ENCODE measurements around the gene FANCC.
"Not testable (repeated sequence)": the region's sequence is repeated elsewhere in the genome, so short reads cannot be mapped to it uniquely, and the experiment has no call there.

FANCC gene

DNA sequence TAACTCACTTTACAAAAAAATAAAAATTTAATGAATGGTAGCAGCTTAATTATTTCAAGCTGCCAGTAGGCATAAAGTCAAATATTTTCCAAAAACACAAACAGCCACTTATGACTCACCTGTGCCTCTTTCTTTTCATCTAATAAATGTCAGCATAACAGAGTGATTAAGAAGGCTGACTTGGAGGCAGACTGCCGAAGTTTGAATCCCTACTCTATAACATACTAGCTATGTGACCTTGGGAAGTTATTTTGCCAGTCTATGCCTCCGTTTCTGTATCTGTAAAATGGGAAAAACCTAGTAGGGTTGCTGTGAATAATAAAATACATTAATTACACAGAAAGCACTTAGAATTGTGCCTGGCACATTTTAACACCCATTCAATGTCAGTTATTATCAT lies 33.8 kb downstream of the FANCC start:
- DNase-seq (ENCODE audit: low read depth in 2 of 2): no peak

DNA sequence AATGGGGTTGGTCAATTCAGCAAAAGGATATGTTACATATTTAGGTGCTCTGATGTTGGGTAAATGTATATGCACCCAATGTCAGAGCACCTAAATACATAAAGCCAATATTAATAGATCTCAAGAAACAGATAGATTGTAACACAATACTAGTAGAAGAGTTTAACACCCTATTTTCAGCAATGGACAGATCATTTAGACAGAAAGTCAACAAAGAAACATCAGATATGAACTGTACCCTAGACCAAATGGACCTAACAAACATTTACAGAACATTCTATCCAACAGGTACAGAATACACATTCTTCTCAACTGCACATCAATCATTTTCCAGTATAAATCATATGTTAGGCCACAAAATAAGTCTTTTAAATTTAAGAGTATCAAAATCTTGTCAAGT lies 35.2 kb downstream of the FANCC start:
- DNase-seq (ENCODE audit: low read depth in 2 of 2): no peak

DNA sequence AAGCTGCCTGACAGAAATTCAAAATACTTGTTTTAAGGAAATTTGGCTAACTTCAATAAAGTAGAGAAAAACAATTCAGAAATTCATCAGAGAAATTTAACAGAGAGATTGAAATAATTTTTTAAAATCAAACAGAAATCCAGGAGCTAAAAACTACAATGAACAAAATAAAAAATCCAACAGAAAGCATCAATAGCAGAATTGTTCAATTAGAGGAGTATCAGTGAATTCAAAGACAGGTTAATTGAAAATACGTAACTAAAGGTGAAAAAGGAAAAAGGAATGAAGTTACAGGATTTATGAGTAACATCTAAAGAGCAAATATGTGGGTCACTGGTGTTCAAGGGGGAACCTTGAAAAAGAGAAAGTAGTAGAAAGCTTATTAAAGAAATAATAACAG lies 36.8 kb downstream of the FANCC start:
- no peak for DNase-seq (ENCODE audit: low read depth in 2 of 2)

DNA sequence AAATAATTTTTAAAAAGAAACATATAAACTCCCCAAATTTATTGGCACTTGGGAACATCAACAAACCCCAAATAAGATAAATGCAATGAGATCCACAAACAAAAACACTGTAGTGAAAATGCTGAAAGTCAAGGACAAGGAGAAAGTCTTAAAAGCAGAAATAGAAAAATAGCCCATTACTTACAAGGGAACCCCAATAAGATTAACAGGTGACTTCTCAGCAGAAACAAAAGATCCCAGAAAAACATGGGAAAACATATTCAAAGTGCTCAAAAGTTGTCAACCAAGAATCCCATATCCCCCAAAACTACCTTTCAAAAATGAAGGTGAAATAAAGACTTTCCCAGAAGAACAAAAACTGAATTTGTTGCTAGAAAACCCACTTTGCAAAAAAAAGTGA lies 40.0 kb downstream of the FANCC start:
- DNase-seq (ENCODE audit: low read depth in 2 of 2): no peak

DNA sequence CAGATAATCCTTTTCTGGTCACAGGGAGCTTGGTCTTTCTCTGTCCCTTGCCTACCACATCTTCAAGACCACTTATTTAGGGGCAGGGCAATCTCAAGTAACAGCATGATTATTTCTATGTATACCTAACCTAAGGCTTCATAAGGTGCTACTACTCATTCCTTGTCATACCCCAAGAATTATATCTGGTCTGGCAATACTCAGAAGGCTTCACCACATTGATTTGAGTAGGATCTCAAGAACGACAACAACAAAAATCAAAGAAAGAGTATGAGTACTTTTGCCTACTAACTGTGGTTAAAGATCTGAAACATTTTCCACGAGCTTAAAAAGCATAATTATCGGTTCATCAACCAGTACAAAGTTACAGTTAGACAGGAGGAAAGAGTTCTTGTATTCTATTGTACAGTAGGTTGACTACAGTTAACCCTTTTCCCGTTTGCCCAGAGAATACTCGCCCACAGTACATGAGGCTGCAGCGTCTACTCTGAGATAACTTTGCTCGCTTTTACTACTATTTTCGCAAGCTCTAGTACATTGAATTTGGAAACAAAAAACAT lies 41.0 kb downstream of the FANCC start:
- DNase-seq (ENCODE audit: low read depth in 2 of 2): no peak

DNA sequence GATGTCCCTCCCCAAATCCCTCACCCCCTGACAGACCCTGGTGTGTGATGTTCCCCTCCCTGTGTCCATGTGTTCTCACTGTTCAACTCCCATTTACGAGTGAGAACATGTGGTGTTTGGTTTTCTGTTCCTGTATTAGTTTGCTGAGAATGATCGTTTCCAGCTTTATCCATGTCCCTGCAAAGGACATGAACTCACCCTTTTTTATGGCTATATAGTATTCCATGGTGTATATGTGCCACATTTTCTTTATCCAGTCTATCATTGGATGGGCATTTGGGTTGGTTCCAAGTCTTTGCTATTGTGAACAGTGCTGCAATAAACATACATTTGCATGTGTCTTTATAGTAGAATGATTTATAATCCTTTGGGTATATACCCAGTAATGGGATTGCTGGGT lies 43.3 kb downstream of the FANCC start:
- not testable (repeated sequence) for DNase-seq (ENCODE audit: low read depth in 2 of 2)

DNA sequence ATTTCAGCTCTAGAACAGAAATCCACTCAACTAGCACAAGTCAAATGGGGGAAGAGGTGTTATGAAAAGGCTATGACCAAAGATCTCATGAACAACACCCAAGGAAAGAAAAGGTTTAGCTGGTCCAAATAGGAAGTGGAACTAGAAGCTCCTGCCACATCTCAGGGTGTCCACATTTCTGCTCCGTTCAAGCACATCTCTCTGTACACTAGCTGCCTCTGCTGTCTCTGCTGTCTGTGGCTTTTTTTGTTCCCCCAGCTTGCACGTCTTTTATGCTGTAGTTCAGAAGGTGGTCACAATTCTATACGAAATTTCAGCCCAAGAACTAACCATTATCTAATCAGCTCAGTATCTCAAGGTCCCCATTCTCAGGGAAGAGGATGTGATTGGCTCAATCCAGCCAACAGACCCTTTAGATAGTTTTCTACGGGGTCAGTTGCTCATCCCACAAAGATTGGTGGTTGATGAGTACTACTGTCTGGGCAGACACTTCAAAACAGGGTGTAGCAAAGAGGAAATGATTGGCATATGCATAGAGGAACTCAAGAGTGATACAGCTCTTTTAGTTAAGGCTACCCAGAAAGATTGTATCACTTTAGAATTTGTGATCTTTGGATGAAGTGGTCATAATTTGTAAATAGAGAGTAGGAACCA lies 44.0 kb downstream of the FANCC start:
- DNase-seq (ENCODE audit: low read depth in 2 of 2): no peak

DNA sequence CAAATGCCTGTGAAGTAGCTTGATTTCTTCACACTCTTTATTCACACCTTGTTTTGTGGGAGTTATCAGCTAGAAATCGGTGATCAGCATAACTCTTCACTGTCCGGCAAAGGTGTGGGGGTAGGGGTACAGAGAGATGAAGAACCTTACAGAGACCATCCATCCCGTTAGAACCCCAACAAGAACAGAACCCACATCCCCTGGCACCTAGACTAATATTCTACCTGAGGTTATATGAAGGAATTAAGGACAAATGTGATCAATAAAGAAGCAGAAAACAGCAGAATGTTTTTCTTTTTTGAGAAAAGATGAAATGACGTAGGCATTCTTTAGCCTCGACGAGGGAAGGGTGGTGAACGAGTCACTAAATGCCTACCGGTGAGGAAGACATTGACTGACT lies 44.7 kb downstream of the FANCC start:
- no peak for DNase-seq (ENCODE audit: low read depth in 2 of 2)

DNA sequence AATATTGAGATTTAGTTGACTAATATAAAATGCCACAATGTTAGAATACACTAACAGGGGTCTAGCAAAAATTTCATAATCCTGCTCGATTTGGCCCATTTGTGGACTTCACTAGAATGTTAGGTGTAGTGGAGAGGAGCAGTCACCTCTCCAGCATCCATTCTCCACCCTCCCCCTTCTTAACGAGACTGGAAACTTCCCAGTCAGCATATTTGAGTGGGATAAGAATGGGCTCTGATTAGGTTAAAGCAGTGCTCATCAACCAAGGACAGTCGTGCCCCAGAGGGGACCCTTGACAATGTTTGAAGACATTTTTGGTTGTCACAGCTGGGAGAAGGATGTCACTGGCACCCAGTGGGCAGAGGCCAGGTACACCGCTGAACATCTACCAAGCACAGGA lies 46.7 kb downstream of the FANCC start:
- DNase-seq (ENCODE audit: low read depth in 2 of 2): no peak

DNA sequence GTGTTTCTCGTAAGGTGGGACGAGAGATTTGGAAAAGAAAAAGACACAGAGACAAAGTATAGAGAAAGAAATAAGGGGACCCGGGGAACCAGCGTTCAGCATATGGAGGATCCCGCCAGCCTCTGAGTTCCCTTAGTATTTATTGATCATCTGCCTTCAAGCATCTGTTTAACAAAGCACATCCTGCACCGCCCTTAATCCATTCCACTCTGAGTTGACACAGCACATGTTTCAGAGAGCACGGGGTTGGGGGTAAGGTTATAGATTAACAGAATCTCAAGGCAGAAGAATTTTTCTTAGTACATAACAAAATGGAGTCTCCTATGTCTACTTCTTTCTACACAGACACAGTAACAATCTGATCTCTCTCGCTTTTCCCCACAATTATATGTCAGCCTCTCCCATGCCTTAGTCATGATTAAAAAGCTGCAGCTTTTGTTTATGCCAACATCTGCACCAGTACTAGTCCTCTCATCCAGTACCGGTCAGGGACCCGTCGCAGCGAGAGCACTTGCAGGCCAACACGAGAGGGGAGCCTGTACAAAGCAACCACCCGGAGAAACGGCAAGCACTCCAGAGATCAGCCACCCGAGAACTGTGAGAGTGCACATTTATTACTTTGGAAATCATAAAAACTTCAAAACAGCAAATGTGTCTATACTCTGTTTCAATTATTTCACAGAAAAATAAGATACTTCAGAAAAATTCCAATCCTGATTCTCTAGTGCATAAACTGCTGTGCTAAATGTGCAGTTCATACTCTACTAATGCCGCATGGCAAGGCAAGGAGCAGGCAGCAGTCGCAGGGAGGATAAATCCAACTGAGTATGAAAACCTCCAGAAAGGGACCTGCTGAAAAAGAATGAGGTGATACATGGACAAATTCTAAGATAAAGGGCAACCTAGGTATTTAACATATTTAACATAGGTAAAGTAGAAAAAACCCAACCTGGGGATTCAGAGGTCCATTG lies 47.4 kb downstream of the FANCC start:
- DNase-seq (ENCODE audit: low read depth in 2 of 2): not testable (repeated sequence)

DNA sequence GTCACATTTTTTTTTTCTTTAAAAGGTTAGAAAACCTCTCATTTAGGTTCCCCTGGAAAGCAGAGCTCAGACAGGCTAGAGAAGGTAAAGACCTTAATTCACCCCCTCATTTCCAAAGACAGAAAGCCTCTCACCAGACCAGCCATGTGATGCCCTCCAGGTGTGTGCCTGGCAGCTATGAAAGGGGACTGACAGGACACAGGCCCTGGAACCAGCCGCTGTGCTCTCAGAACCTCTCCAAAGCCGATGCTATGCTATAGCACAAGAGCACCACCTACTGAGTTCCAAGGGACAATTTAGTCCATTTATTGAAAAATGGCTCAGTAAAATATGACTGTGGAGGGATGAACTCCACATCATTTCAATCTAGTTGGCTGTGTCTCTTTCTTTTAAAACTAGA lies 48.8 kb downstream of the FANCC start:
- DNase-seq (ENCODE audit: low read depth in 2 of 2): no peak

DNA sequence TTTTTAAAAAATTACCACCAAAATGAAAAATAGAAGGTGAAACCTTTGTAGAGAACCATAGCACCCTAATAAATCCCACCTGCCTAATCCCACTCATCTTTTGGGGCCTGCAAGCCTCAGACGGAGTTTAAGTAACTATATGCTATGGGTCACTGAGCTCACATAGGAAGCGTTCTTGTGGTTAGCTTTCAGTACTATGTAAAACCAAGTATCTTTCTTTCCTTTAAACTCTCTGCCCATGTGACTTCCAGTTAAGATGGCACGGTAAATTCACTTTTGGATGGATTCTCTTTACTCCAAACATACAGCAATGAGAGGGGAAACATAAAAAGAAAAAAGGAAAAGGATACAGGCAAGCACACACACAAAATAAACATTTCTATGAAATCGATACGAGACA lies 50.9 kb downstream of the FANCC start:
- DNase-seq (ENCODE audit: low read depth in 2 of 2): no peak

DNA sequence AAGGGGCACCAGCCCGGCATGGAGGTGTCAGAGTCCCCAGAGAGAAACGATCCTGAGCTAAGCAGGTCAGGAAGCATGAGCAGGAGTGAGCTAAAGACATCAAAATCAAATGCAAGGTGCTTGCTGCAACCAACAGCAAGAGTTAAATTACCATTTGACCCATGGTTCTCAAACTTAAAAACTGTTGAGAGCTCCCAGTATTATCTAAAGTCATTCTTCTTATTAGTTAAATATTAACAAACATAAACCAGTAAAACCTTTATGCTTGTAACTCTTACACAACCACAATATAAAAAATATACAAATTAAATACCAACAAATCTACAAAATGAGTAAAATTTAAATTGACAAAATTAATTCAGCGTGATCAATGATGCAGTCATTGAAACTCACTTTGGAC lies 51.5 kb downstream of the FANCC start:
- DNase-seq (ENCODE audit: low read depth in 2 of 2): no peak

DNA sequence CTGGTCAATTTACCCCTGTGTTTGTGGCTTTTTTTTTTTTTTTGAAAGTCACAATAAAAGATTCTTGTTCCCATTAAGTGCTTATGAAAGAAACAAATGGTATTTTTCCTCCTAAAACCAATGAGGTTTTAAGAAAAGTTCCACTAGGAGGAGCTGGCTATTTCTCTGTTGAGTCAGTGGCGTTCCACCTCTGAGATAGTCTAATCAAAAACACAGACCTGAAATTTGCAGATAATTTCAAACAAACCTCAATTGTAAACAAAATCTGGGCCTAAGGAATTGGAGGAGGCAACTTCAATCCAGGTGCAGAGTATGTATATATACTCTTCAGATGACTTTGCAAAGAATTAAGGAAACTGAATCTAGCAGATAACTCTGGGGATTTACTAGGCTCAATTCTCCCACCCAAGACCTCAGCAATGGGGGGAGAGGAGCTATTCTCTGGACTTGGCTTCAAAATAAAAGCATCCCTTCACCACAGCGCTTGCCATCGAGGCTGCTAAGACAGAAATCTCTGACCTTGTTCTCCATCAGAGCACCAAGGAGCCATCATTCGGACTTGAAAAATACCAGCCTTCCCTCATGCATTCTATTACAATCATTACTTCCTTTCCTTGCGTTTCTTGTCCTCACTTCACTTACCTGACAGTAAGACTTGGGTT lies 52.4 kb downstream of the FANCC start:
- no peak for DNase-seq (ENCODE audit: low read depth in 2 of 2)

DNA sequence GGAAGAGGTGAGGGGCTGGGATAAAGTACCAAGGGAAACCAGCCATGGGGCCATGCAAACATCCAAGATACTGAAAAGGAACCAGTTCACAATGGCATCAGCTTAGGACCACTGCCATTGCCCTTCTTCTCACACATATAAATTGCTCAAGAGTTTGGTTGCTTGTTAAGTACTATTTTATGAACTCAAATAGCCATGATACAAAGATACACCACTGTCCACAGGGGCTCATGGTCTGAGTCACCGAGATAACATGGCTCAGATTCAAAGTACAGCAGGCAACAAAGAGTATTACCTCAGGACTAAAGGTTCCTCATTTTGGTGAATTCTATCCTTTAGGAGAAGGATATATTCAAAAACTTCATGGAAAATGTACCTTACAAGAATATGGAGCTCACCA lies 55.6 kb downstream of the FANCC start:
- no peak for DNase-seq (ENCODE audit: low read depth in 2 of 2)

DNA sequence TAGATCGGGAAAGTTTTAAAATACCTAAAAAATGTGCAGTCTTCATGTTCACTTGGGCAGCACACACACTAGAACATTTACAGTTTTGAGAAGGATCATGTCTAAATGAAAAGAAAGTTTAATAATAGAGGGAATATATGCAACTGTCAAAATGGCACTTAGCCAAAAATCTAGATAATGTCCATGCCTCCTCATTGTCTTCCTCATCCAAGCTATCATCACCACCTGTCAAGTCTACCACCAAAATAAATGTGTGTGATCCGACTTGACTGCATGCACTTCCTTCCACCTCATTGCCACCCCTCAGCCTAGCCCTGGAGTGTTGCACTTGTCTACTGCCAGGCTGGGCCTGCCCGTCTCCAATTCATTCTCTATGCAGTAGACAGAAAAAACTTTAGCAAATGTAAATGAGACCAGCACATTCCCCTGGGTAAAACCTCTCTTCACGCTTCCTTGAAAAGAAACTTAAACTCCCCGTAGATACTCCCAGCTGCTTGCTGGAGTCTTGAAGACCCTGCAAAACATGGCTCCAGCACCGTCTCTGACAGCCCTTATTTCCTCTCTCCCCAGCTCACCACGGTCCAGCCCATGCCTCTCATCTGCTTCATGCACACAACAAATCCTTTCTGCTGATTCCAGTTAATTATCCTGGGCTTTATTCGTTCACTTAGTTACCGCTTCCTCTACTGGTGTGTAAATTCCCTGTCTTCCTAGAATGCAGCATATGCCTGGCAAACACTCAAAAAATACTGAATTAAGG lies 66.9 kb downstream of the FANCC start:
- DNase-seq (ENCODE audit: low read depth in 2 of 2): no peak

DNA sequence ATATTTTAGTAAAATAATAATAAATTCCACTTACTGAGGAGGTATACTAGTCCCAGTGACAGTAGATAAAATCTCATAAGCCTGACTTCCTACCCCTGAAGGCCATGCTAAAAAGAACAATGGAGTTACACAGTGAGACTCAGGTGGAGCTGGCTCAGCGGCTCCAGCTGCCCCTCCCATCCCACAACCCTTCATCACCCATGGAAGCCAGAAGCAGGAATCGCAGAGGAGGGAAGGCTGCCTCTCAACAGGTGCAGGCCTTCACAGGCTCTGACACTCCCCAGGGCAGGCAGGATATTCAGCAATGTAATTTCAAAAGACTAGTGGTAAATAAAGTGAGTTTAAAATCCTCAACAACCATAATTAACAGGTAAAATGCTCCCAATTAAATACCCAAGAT lies 67.5 kb downstream of the FANCC start:
- no peak for DNase-seq (ENCODE audit: low read depth in 2 of 2)

DNA sequence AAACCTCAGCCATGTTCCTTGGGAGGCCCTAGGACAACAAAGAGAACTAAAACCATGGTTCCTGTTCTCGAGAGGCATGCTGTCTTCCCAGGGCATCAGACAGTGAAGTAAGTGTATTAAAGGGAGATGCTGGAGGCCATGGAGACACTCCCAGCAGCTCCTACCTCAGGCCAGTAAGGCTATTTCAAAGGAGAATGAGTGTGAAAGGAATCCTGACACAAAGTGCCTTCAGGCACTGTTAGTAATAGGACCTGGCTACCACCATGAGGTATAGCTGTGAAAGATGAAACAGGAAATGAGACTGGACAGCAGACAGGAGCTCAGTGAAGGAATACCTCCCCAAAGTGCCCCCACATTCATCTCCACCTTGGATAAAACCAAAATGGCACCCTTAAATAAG lies 71.0 kb downstream of the FANCC start:
- no peak for DNase-seq (ENCODE audit: low read depth in 2 of 2)

DNA sequence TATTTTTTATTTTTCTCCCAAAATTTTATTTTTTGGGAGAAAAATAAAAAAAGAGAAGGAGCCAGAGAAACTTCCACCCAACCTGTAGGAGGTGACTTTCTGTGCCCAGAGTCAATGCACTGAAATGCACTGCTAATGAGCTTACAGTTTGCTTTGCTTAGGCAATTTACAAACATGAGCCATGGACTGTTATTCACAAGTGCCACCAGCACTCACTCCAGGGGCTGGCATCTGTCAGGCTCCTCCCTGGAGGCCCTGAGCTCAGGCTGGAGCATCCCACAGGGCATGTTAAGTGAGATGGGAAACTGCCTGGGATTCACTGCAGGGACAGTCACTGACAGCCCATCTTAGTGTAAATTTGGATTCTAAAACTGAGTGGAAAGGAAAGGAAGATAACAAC lies 74.9 kb downstream of the FANCC start:
- DNase-seq (ENCODE audit: low read depth in 2 of 2): no peak

DNA sequence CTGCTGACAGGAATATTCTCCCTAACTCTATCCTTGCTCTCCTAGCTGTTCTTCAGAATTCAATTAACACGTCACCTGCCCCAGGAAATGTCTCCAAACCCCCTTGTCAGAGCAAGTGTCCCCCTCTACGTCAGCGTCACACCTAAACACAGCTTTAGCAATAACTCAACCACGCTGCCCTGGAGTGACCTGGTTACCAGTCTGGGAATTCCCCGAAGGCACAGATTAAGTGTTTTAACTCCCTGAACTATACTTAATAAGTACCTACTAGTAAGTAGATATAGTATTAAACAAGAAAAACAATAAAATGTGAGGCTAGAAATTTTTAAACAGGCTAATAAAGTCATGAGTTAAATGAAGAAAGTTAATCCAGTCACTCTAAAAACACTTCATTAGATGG lies 78.4 kb downstream of the FANCC start:
- DNase-seq (ENCODE audit: low read depth in 2 of 2): no peak

DNA sequence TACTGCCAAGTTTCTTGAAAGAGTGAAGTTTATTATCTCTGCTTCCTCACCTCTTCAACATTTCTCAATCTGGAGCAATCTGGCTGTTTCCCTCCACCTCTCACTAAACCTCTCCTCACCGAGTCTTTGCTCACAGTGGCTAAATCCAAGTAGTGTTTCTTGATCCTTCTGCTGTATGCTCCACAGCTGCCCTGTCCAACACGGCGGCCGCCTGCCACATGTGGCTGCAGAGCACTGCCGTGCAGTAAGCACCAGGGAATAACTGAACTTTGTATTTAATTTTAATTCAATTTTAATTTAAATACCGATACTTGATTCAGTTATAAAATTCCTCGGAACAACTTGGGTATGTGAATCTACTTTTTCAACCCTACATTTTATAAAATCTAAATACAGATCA lies 80.2 kb downstream of the FANCC start:
- no peak for DNase-seq (ENCODE audit: low read depth in 2 of 2)

DNA sequence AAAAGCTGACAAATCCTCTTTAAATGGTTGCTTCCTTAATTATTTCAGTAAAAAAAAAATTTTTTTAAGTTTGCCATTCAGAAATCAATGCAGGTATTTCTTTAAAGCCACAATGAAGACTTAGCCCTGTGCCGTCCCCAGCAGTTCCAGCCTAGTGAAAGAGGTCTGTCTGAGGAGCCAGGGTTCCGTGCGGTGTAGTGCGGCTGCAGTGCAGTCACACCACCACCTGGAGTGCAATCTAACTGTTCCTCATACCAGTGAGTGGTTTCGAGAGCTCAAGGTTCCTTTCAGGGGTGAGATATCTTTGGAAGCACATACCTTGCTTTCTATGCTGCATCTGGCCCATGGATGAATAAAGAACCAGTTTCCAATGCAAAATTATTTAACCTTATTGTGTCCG lies 87.5 kb downstream of the FANCC start:
- no peak for DNase-seq (ENCODE audit: low read depth in 2 of 2)

Measured in stimulated activated CD8-positive, alpha-beta memory T cell treated with anti-CD3 and anti-CD28 coated beads, Interleukin-15, amount 100 ng/mL, for 48 hours (primary cell).